Vagina (tissue), 2 donors: ENCODE measurements around the gene B3GNT4. TPM values are rescaled to one million over a fixed set of nuclear protein-coding genes. Genes with fewer than 3 reads are reported as not detected.

Experiments
- DNase-seq, 2 donors: peaks; one replicate each; pipeline ENCODE4 v3.0.0-alpha.2; 2017; ENCODE audit errors: extremely low spot score in 2 of 2
- H3K27ac ChIP-seq: fragments of 200-600 bp; sonication (generic); one replicate; pipeline ENCODE4 v1.5.1; 2019
- H3K27me3 ChIP-seq: fragments of 200-600 bp; sonication (generic); one replicate; pipeline ENCODE4 v1.5.1; 2019
- H3K36me3 ChIP-seq, 2 donors: fragments of 200-600 bp; sonication (generic); one replicate each; pipeline ENCODE4 v1.5.1; 2017 to 2019
- H3K4me1 ChIP-seq: fragments of 200-600 bp; sonication (generic); one replicate; pipeline ENCODE4 v1.5.1; 2019
- H3K4me3 ChIP-seq, 2 donors: fragments of 200-600 bp; sonication (generic); 1 replicate in 1 of 2; 2 replicates in 1 of 2; pipeline ENCODE4 v1.5.1; 2016 to 2019
- H3K9me3 ChIP-seq: fragments of 200-600 bp; sonication (generic); one replicate; pipeline ENCODE4 v1.5.1; 2019
- CTCF ChIP-seq, 3 experiments: fragments of 450-650 bp in 2 of 3; fragments of 200-600 bp in 1 of 3; sonication (generic) in 1 of 3; IDR thresholded peaks; one replicate each; pipeline ENCODE4 v1.5.1; 2017 to 2019; ENCODE audit warnings: antibody characterized with exemption in 3 of 3, mild to moderate bottlenecking in 2 of 3, moderate library complexity in 2 of 3
- POLR2A ChIP-seq, 2 donors: fragments of 450-650 bp; IDR thresholded peaks; one replicate each; pipeline ENCODE4 v1.6.1; 2017; ENCODE audit warnings: antibody characterized with exemption in 2 of 2, mild to moderate bottlenecking in 2 of 2, moderate library complexity in 2 of 2
- POLR2AphosphoS5 ChIP-seq, 2 donors: sonication (generic); formaldehyde crosslinking; IDR thresholded peaks; one replicate each; pipeline ENCODE4 v1.9.0; 2017; ENCODE audit warnings: antibody characterized with exemption in 2 of 2, mild to moderate bottlenecking in 2 of 2, low read depth in 1 of 2; ENCODE audit not compliant: insufficient read depth in 1 of 2
- intact Hi-C: fragments of 100-400 bp; cut with DNase I; formaldehyde crosslinking; loops from one replicate; pipeline ENCODE4 v1.15.1; 2023
- total RNA-seq: library from RNA; depleted of rRNA; stranded (reverse); fragments of >200 nt; gene quantifications from one replicate; pipeline ENCODE4 v1.2.3, GENCODE V29; 2016

B3GNT4 gene
- total RNA-seq, 1 donor from 2014 or later, result 2.9 TPM

- Histone ChIP-seq H3K4me1 (no peaks in the 10 kb centered on the region), H3K36me3 (no peaks in the 10 kb centered on the region), H3K9me3 (no peaks in the 10 kb centered on the region), H3K4me3 (no peak overlapping the region), H3K27me3 (no peaks in the 10 kb centered on the region), H3K27ac (no peak overlapping the region)
- no peak for DNase-seq
- no peak for TF ChIP-seq POLR2A (IDR thresholded peaks at IDR 0.05)
- TF ChIP-seq POLR2AphosphoS5 (IDR thresholded peaks at IDR 0.05; ENCODE audit: insufficient read depth in 1 of 2, low read depth in 1 of 2), result no peak
- no peak for TF ChIP-seq CTCF (IDR thresholded peaks at IDR 0.05)
- intact Hi-C loops, result no loop called here
Measured at GRCh38 chr12:122195405-122195804, 8.1 kb upstream of the B3GNT4 start.

GRCh38 chr12:122197612-122197966 is 5.9 kb upstream of the B3GNT4 start:
- Histone ChIP-seq H3K36me3 (no peaks in the 10 kb centered on the region), H3K4me3 (no peak overlapping the region), H3K9me3 (no peaks in the 10 kb centered on the region), H3K4me1 (peaks cover under 1% of the 10 kb centered on the region), H3K27me3 (no peaks in the 10 kb centered on the region), H3K27ac (no peak overlapping the region)
- intact Hi-C loops, result no loop called here
- TF ChIP-seq CTCF (IDR thresholded peaks at IDR 0.05) (no peak), POLR2AphosphoS5 (IDR thresholded peaks at IDR 0.05; ENCODE audit: insufficient read depth in 1 of 2, low read depth in 1 of 2) (no peak), POLR2A (IDR thresholded peaks at IDR 0.05) (no peak)
- DNase-seq, result no peak

- H3K4me3 ChIP-seq, result no peak overlapping the region
- DNase-seq, result no peak
- no peaks in the 10 kb centered on the region for H3K36me3 ChIP-seq
- intact Hi-C loops, result no loop called here
- H3K4me1 ChIP-seq, result peaks cover 16% of the 10 kb centered on the region
- peaks cover 6% of the 10 kb centered on the region for H3K27me3 ChIP-seq
- no peak for TF ChIP-seq POLR2AphosphoS5 (IDR thresholded peaks at IDR 0.05; ENCODE audit: insufficient read depth in 1 of 2, low read depth in 1 of 2)
- no peak for TF ChIP-seq POLR2A (IDR thresholded peaks at IDR 0.05)
- TF ChIP-seq CTCF (IDR thresholded peaks at IDR 0.05), result no peak
- no peaks in the 10 kb centered on the region for H3K9me3 ChIP-seq
- H3K27ac ChIP-seq, result no peak overlapping the region
Measured at GRCh38 chr12:122199484-122200355, 3.8 kb upstream of the B3GNT4 start.

- Histone ChIP-seq H3K4me1 (peaks cover 18% of the 10 kb centered on the region), H3K27ac (no peak overlapping the region), H3K4me3 (no peak overlapping the region), H3K36me3 (no peaks in the 10 kb centered on the region), H3K27me3 (peaks cover 6% of the 10 kb centered on the region), H3K9me3 (no peaks in the 10 kb centered on the region)
- no peak for TF ChIP-seq POLR2A (IDR thresholded peaks at IDR 0.05)
- TF ChIP-seq CTCF (IDR thresholded peaks at IDR 0.05), result no peak
- intact Hi-C loops, result no loop called here
- no peak for DNase-seq
Measured at GRCh38 chr12:122200541-122201175, 2.9 kb upstream of the B3GNT4 start.

GRCh38 chr12:122201381-122201780 is 2.1 kb upstream of the B3GNT4 start:
- Histone ChIP-seq H3K27ac (no peak overlapping the region), H3K4me3 (no peak overlapping the region), H3K36me3 (no peaks in the 10 kb centered on the region), H3K4me1 (peaks cover 18% of the 10 kb centered on the region), H3K9me3 (no peaks in the 10 kb centered on the region), H3K27me3 (peaks cover 6% of the 10 kb centered on the region)
- TF ChIP-seq POLR2AphosphoS5 (IDR thresholded peaks at IDR 0.05; ENCODE audit: insufficient read depth in 1 of 2, low read depth in 1 of 2), result no peak
- no peak for TF ChIP-seq POLR2A (IDR thresholded peaks at IDR 0.05)
- TF ChIP-seq CTCF (IDR thresholded peaks at IDR 0.05), result no peak
- intact Hi-C loops, result no loop called here
- no peak for DNase-seq
